ENCODE data around the gene FSIP1. TPM values are rescaled to one million over a fixed set of nuclear protein-coding genes. Genes with fewer than 3 reads are reported as not detected.

FSIP1 gene
- total and polyA plus RNA-seq, 8 donors, result 0.11 to 0.64 (median 0.38) TPM

DNA sequence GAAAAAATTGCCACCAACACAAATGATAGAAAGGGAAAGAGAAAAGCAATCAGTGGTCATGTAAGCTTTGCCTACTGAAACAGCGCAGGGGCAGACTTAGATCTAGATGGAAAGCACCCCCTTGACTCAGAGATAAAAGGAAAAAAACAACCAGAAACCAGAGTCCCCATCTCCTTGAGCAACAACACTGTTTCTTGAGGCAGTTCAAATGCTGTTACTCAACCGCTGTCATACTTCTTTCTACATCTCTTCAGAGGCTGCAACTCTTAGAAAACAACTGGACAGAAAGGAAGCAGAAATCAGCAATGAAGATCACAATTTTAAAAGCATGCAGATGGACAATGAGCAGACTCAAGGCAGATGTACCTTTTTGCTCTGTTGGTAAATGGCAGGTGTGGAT lies 36.5 kb downstream of the FSIP1 start:
- no peak for DNase-seq
- no peaks in the 10 kb centered on the region for H3K9me3 ChIP-seq
- no peaks in the 10 kb centered on the region for H3K27me3 ChIP-seq
- peaks cover 0 to 7% (median 0%) of the 10 kb centered on the region in 3 donors for H3K4me1 ChIP-seq
- TF ChIP-seq, protein P1, sequence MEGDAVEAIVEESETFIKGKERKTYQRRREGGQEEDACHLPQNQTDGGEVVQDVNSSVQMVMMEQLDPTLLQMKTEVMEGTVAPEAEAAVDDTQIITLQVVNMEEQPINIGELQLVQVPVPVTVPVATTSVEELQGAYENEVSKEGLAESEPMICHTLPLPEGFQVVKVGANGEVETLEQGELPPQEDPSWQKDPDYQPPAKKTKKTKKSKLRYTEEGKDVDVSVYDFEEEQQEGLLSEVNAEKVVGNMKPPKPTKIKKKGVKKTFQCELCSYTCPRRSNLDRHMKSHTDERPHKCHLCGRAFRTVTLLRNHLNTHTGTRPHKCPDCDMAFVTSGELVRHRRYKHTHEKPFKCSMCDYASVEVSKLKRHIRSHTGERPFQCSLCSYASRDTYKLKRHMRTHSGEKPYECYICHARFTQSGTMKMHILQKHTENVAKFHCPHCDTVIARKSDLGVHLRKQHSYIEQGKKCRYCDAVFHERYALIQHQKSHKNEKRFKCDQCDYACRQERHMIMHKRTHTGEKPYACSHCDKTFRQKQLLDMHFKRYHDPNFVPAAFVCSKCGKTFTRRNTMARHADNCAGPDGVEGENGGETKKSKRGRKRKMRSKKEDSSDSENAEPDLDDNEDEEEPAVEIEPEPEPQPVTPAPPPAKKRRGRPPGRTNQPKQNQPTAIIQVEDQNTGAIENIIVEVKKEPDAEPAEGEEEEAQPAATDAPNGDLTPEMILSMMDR (IDR thresholded peaks at IDR 0.05), result no peak
- H3K36me3 ChIP-seq, result no peaks in the 10 kb centered on the region
- no peak overlapping the region for H3K27ac ChIP-seq
- FAIRE-seq, result no peak
- no peak overlapping the region for H3K4me3 ChIP-seq
- ATAC-seq, result no peak
- intact Hi-C loops (cut with DNase I), result no loop called here
- 87 to 97% methylated on average over 2 of the region's 2 CpGs for WGBS, 2 donors

DNA sequence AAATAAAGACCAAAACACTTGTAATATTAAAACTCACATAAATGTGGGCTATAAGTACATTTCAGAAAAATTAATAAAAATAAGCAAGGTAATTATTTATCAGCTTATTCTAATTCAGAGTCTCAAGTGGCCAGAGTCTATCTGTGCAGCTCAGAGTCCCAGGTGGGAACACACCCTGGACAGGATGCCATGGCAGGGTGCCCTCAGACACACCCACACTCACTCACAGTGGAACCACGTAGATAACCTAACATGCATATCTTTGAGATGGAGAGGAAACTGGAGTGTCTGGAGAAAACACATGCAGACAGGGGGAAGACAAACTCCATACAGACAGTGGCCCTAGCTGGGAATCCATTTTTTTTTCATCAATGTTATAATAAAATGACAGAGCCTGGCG lies 37.2 kb downstream of the FSIP1 start:
- Histone ChIP-seq H3K27ac (no peak overlapping the region), H3K4me1 (peaks cover 0 to 7% (median 0%) of the 10 kb centered on the region in 3 donors), H3K27me3 (no peaks in the 10 kb centered on the region), H3K36me3 (no peaks in the 10 kb centered on the region), H3K9me3 (no peaks in the 10 kb centered on the region), H3K4me3 (no peak overlapping the region)
- TF ChIP-seq, protein P1 (IDR thresholded peaks at IDR 0.05), result no peak
- intact Hi-C loops (cut with DNase I), result no loop called here
- WGBS, 2 donors, result 45 to 57% methylated on average over 2 of the region's 2 CpGs
- ATAC-seq (no peak), DNase-seq (no peak), FAIRE-seq (no peak)

GRCh38 chr15:39744334-39745103 lies 38.1 kb downstream of the FSIP1 start:
- Histone ChIP-seq H3K27ac (no peak overlapping the region), H3K27me3 (no peaks in the 10 kb centered on the region), H3K36me3 (no peaks in the 10 kb centered on the region), H3K9me3 (no peaks in the 10 kb centered on the region), H3K4me1 (peaks cover 0 to 7% (median 0%) of the 10 kb centered on the region in 3 donors), H3K4me3 (no peak overlapping the region)
- 78 to 85% methylated on average over 7 of the region's 7 CpGs for WGBS, 2 donors
- DNase-seq (no peak), ATAC-seq (no peak), FAIRE-seq (no peak)
- TF ChIP-seq, protein P1 (IDR thresholded peaks at IDR 0.05), result no peak
- intact Hi-C loops (cut with DNase I), result no loop called here

DNA sequence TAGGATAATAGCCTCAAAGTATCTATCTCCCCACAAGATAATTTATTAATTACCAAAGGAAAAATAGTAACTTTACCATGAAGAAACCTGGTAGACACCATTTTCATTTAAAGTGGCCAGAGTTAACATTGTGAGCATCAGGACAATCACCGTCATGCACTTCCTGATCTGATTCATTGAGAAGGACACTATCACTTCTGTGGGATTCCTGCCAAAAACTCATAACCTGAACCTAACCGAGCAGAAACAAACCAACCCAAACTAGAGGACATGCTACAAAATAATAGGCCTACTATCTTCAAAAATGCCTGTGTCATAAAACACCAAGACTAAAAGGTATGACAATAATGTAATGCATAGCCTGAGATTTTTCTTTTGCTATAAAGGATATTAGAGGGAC lies 39.0 kb downstream of the FSIP1 start:
- Histone ChIP-seq H3K4me3 (no peak overlapping the region), H3K4me1 (peaks cover 0 to 7% (median 0%) of the 10 kb centered on the region in 3 donors), H3K27ac (no peak overlapping the region), H3K9me3 (no peaks in the 10 kb centered on the region), H3K27me3 (no peaks in the 10 kb centered on the region), H3K36me3 (no peaks in the 10 kb centered on the region)
- WGBS, 2 donors, result 48 to 51% methylated on average over 2 of the region's 2 CpGs
- FAIRE-seq (no peak), ATAC-seq (no peak), DNase-seq (no peak)
- intact Hi-C loops (cut with DNase I), result no loop called here
- TF ChIP-seq, protein P1 (IDR thresholded peaks at IDR 0.05), result no peak

GRCh38 chr15:39741258-39741657 lies 41.4 kb downstream of the FSIP1 start:
- ATAC-seq, result no peak
- H3K4me1 ChIP-seq, result no peaks in the 10 kb centered on the region
- H3K4me3 ChIP-seq, result no peak overlapping the region
- intact Hi-C loops (cut with DNase I), result no loop called here
- no peaks in the 10 kb centered on the region for H3K27me3 ChIP-seq
- no peaks in the 10 kb centered on the region for H3K9me3 ChIP-seq
- DNase-seq, result no peak
- no peak for FAIRE-seq
- H3K27ac ChIP-seq, result no peak overlapping the region
- TF ChIP-seq, protein P1 (IDR thresholded peaks at IDR 0.05), result no peak
- H3K36me3 ChIP-seq, result no peaks in the 10 kb centered on the region
